ENCODE measurements around the gene CDCA3.
A peak's percentile ranks its signal among the peaks of the same experiment; 100 is the strongest.

CDCA3 gene

GRCh38 chr12:6832125-6832524, 19.0 kb downstream of the CDCA3 start:
- DNase-seq (ENCODE audit: low spot score): no peak

GRCh38 chr12:6831450-6831995, 19.6 kb downstream of the CDCA3 start:
- DNase-seq (ENCODE audit: low spot score): no peak

- no peak for DNase-seq (ENCODE audit: low spot score)
These were observed 20.1 kb downstream of the CDCA3 start for GRCh38 chr12:6830999-6831398.

- no peak for DNase-seq (ENCODE audit: low spot score)
These were observed 20.7 kb downstream of the CDCA3 start for GRCh38 chr12:6830286-6830890.

GRCh38 chr12:6829536-6830220, 21.4 kb downstream of the CDCA3 start:
- no peak for DNase-seq (ENCODE audit: low spot score)

- DNase-seq (ENCODE audit: low spot score): peak; percentile 77
These were observed 22.1 kb downstream of the CDCA3 start for GRCh38 chr12:6828781-6829535.

- peak; percentile 69 for DNase-seq (ENCODE audit: low spot score)
These were observed 22.9 kb downstream of the CDCA3 start, which contains the start of gene P3H3 for GRCh38 chr12:6827982-6828780. Gene P3H3, plus strand, starts transcription at chr12:6828407. Its CDS starts 34 bp downstream, at chr12:6828441.

GRCh38 chr12:6827437-6827911, 23.6 kb downstream of the CDCA3 start:
- DNase-seq (ENCODE audit: low spot score): peak; percentile 96

- DNase-seq (ENCODE audit: low spot score): no peak
These were observed 24.2 kb downstream of the CDCA3 start for GRCh38 chr12:6826734-6827436.

GRCh38 chr12:6826125-6826733, 24.9 kb downstream of the CDCA3 start:
- DNase-seq (ENCODE audit: low spot score): peak; percentile 18

GRCh38 chr12:6825398-6826124, 25.5 kb downstream of the CDCA3 start:
- DNase-seq (ENCODE audit: low spot score): peak; percentile 95

GRCh38 chr12:6824901-6825381, 26.1 kb downstream of the CDCA3 start:
- peak; percentile 54 for DNase-seq (ENCODE audit: low spot score)

GRCh38 chr12:6824085-6824775, 26.9 kb downstream of the CDCA3 start:
- DNase-seq (ENCODE audit: low spot score): peak; percentile 61

GRCh38 chr12:6823182-6824084, 27.7 kb downstream of the CDCA3 start:
- peak; percentile 36 for DNase-seq (ENCODE audit: low spot score)

GRCh38 chr12:6822426-6823135, 28.5 kb downstream of the CDCA3 start:
- DNase-seq (ENCODE audit: low spot score): peak; percentile 35

GRCh38 chr12:6821591-6822425, 29.3 kb downstream of the CDCA3 start, which contains the start of gene GPR162:
Gene GPR162, plus strand, starts transcription at chr12:6821821. Its CDS starts 2,078 bp downstream, at chr12:6823899.
- peak; percentile 79 for DNase-seq (ENCODE audit: low spot score)

Data from cerebellar cortex (tissue), 1 donor.